GM18498 (cell line): Measurements from ENCODE around the gene DUSP21.
"Not testable (repeated sequence)": the region's sequence is repeated elsewhere in the genome, so short reads cannot be mapped to it uniquely, and the experiment has no call there.

ENCODE experiments used
- ATAC-seq: cut with Tn5 transposase; IDR thresholded peaks from one replicate; pipeline ENCODE4 v1.9.1; 2021; ENCODE audit warnings: mild to moderate bottlenecking, moderate library complexity; ENCODE audit not compliant: unreplicated experiment

DUSP21 gene

DNA sequence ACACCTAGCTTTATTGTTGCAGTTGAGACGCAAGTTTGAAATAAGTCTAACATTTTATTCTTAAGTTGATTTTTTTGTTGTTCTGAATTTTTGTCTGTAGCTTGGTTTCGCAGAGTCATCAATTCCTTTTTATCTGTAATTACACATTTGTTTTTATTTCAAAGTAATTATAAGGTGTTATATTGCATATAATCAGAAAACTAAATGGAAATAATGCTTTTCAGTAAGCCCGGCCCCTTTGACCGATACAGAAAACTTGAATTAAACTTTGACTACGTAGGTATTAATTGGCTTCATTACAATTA is 31.3 kb downstream of the DUSP21 start:
- ATAC-seq, result no peak

- no peak for ATAC-seq
Observed at GRCh38 chrX:44876086-44876485, 32.3 kb downstream of the DUSP21 start.

DNA sequence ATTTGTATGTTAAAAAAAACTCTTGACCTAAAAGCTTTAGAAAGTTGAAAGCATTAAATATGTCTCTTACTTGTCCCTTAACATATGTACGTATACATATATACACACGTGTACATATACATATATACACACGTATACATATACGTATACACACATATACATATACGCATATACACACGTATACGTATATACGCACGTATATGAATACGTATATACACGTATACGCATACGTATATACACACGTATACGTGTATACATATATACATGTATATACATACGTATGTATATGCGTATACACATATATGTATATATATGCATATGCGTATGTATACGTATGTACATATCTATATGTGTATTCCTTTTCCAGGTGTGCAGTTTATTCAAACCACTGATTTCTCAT is 32.9 kb downstream of the DUSP21 start:
- no peak for ATAC-seq

DNA sequence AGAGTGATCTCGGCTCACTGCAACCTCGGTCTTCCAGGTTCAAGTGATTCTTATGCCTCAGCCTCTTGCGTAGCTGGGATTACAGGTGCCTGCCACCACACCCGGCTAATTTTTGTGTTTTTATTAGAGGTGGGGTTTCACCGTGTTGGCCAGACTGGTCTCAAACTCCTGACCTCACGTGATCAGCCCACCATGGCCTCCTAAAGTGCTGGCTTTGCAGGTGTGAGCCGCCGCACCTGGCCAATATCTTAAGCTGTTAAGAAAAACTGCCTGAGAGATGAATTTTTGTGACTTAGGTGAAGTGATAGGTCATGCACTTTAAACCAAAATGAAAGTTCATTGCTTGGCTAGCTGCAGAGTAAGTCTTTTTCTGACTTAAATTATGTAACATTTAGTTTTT is 35.0 kb downstream of the DUSP21 start:
- ATAC-seq, result no peak

DNA sequence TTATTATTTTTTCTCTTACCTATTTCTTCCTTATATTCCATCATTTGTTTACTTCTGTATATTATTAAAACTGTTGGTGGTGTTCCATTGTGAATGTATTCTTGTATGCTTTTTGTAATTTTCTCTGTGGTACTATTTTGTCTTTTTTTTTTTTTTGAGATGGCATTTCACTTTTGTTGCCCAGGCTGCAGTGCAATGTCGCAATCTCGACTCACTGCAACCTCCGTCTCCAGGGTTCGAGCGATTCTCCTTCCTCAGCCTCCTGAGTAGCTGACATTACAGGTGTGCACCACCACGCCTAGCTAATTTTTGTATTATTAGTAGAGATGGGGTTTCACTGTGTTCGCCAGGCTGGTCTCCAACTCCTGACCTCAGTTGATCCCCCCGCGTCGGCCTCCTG is 37.7 kb downstream of the DUSP21 start:
- no peak for ATAC-seq

GRCh38 chrX:44882635-44883034 is 38.8 kb downstream of the DUSP21 start:
- ATAC-seq, result no peak

- no peak for ATAC-seq
Observed at GRCh38 chrX:44884944-44885343, 41.1 kb downstream of the DUSP21 start.

- ATAC-seq, result no peak
Observed at GRCh38 chrX:44889824-44890223, 46.0 kb downstream of the DUSP21 start.

DNA sequence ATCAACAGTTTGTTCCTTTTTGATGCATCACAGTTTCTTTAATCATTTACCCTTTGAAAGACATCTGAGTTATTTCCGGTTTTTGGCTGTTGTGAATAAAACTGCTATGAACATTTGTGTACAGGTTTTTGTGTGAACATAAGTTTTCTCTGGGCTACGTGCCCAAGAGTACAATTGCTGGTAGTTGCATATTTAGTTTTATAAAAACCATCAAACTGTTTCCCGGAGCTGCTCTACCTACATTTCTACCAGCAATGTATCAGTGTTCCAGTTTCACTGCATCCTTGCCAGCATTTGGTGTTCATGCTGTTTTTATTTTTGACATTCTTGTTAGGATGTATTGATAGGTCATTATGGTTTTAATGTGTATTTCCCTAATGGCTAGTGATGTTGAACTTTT is 46.4 kb downstream of the DUSP21 start:
- no peak for ATAC-seq

DNA sequence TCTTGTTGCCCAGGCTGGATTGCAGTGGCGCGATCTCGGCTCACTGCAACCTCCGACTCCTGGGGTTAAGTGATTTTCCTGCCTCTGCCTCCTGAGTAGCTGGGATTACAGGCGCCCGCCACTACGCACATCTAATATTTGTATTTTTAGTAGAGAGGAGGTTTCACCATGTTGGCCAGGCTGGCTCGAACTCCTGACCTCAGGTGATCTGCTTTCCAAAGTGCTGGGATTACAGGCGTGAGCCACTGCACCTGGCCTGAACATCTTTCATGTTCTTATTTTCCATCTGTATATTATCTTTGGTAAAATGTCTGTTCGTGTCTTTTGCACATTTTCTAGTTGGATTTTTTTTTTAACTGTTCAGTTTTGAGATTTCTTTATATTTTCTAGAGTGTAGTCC is 46.9 kb downstream of the DUSP21 start:
- not testable (repeated sequence) for ATAC-seq

DNA sequence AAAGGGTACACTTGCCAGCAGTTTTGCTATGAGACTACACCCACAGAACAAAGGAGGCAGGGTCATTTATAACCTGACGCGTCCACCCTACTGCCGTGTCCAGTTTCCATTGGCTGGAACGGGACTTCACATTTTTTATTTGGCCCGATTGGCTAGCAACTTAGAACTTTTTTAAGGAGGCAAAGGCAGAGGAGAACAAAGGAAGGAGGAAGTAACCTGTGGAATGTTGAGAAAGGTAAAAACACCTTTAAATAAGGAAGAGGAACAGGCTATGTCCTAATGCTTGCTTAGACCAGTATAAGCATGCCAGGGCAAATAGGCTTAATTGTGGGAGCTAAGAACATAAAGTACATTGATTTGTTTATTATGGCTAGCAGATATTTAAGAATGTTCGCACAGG is 47.8 kb downstream of the DUSP21 start:
- ATAC-seq, result no peak
